ENCODE measurements around the gene MN1.

DNA sequence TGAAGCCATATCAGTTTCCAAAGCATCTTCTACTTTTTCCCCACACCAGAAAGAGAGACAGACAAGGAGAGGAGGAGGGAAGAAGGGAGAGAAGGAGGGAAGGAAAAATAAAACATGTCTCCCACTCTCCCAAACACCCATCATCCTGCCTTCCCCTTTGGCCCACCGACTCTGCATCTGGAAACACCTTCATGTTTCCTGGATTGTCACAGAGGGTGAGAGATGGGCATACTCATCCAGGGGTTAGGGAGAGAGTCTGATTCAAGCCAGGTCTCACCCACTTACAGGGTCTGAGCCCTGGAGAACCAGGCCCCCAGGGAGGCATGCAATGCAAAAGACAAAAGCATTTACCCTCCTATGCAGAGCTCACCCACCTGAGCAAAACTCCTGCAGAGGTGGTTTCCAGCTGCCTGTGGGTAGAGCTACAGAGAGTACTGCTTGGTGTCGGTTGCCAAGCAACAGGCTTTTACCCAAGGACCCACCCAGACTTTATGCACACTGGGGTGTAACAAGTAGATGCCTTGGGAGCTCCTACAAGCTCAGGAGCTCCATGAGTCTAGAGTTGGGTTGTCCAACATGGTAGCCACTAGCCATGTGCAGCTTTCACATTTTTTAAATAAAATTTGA lies 33.4 kb downstream of the MN1 start:
- TF ChIP-seq CTCF (IDR thresholded peaks at IDR 0.05; ENCODE audit: insufficient read depth, low read length, poor library complexity, severe bottlenecking): no peak
- TF ChIP-seq EZH2phosphoT487 (conservative IDR thresholded peaks at IDR 0.05; ENCODE audit: low read length): no peak

Data from SU-DHL-6 (cell line).